ENCODE results near the gene HOXA3. TPM values are rescaled to one million over a fixed set of nuclear protein-coding genes. Genes with fewer than 3 reads are reported as not detected.

The HOXA3 gene
- total RNA-seq, 1 experiment from 2014 or later, result 4.5 TPM

DNA sequence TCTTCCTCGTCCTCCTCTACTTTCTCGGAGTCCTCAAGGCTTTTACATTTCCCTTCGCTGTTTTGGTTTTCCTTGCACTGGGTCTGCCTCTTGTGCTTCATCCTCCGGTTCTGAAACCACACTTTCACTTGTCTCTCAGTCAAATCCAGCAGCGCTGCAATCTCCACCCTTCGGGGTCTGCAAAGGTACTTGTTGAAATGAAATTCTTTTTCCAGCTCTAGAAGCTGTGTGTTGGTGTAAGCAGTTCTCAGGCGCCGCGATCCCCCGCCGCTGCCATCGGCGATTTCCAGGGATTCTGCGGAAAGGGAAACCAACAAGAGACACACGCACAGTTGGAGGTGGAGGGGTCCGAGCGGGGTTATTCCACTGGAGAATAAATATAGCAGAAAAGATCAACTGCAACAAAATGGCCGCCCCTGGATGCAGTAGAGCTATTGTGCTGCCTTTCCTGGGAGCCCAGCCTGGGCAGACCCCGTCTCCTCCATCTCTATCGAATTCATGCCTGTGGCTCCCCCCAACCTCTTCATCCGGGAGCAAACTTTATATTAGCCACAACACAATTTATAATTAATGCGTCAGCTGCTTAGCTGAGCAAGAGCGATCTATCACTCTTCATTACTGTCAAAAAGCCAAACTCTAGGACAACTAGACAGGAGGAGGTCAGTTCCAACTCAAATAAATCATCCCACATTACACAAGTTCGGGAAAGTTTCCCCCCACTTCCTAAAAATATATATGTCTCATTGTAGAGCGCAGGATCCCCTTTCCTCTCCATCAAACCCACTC is 51.0 kb downstream of the HOXA3 start:
- no peak overlapping the region for H3K9ac ChIP-seq (ENCODE audit: low read length)
- H4K20me1 ChIP-seq (ENCODE audit: low read length), result no peaks in the 10 kb centered on the region
- no peak for TF ChIP-seq EZH2phosphoT487 (IDR thresholded peaks at IDR 0.05; ENCODE audit: borderline replicate concordance, low read length)
- DNase-seq, result no peak
- H3K4me1 ChIP-seq (ENCODE audit: insufficient read depth, low read length), result peaks cover 11% of the 10 kb centered on the region
- H3K79me2 ChIP-seq (ENCODE audit: low read length), result peaks cover 38% of the 10 kb centered on the region
- no peak overlapping the region for H2AFZ ChIP-seq (ENCODE audit: low read length)
- BruUV-seq (replicated peaks), result no TSS peak
- POLR2A ChIA-PET (ENCODE audit: unreplicated experiment), result no interaction called here
- intact Hi-C loops (cut with micrococcal nuclease), result no loop called here
- H3K4me2 ChIP-seq (ENCODE audit: low read length), result no peak overlapping the region
- CTCF ChIA-PET, result no interaction called here
- H3K36me3 ChIP-seq (ENCODE audit: low read depth, low read length), result peaks cover 14% of the 10 kb centered on the region; the same call in 1 of the 2 replicates
- no peaks in the 10 kb centered on the region for H3F3A ChIP-seq (ENCODE audit: low read length, unreplicated experiment)
- ATAC-seq, result no peak
- H3K27ac ChIP-seq (ENCODE audit: low read length), result no peak overlapping the region
- no peak overlapping the region for H3K4me3 ChIP-seq (ENCODE audit: low read length)
- no peaks in the 10 kb centered on the region for H3K9me2 ChIP-seq (replicated peaks; ENCODE audit: low read length)
- no peaks in the 10 kb centered on the region for H3K27me3 ChIP-seq (ENCODE audit: low read length)
- H3K9me3 ChIP-seq (ENCODE audit: low read length), result no peaks in the 10 kb centered on the region

DNA sequence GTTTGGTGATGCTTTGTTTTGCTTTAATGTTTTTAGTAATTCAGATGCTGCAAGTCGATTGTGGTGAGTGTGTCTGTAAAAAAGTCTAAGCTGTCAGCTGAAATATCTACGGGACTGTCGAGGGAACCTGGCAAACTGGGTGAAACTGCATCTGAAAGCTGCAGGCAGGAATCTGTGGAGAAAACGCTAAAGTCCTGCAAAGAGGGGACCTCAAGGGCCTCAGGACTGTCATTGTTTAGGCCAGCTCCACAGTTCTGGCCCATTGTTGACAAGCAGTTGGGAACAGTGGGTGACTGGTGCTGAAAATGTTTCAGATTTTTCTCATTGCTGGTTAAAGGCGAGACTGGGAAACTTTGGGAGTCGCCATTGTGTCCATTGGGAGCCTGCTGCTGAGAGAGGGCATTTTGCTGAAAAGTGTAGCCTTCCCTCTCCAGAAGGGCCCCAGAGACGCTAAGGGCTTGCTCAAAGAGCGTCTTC is 51.7 kb downstream of the HOXA3 start:
- ChIA-PET CTCF (no interaction called here), POLR2A (ENCODE audit: unreplicated experiment) (no interaction called here)
- Histone ChIP-seq H3K9me3 (ENCODE audit: low read length) (no peaks in the 10 kb centered on the region), H3K79me2 (ENCODE audit: low read length) (peaks cover 41% of the 10 kb centered on the region), H3K4me1 (ENCODE audit: insufficient read depth, low read length) (peaks cover 11% of the 10 kb centered on the region), H3K4me3 (ENCODE audit: low read length) (no peak overlapping the region), H3K27ac (ENCODE audit: low read length) (no peak overlapping the region), H3K9me2 (replicated peaks; ENCODE audit: low read length) (no peaks in the 10 kb centered on the region), H3F3A (ENCODE audit: low read length, unreplicated experiment) (no peaks in the 10 kb centered on the region), H3K27me3 (ENCODE audit: low read length) (no peaks in the 10 kb centered on the region), H2AFZ (ENCODE audit: low read length) (no peak overlapping the region), H3K36me3 (ENCODE audit: low read depth, low read length) (peaks cover 14% of the 10 kb centered on the region; the same call in 1 of the 2 replicates), H4K20me1 (ENCODE audit: low read length) (no peaks in the 10 kb centered on the region), H3K9ac (ENCODE audit: low read length) (no peak overlapping the region), H3K4me2 (ENCODE audit: low read length) (no peak overlapping the region)
- TF ChIP-seq, protein P1, sequence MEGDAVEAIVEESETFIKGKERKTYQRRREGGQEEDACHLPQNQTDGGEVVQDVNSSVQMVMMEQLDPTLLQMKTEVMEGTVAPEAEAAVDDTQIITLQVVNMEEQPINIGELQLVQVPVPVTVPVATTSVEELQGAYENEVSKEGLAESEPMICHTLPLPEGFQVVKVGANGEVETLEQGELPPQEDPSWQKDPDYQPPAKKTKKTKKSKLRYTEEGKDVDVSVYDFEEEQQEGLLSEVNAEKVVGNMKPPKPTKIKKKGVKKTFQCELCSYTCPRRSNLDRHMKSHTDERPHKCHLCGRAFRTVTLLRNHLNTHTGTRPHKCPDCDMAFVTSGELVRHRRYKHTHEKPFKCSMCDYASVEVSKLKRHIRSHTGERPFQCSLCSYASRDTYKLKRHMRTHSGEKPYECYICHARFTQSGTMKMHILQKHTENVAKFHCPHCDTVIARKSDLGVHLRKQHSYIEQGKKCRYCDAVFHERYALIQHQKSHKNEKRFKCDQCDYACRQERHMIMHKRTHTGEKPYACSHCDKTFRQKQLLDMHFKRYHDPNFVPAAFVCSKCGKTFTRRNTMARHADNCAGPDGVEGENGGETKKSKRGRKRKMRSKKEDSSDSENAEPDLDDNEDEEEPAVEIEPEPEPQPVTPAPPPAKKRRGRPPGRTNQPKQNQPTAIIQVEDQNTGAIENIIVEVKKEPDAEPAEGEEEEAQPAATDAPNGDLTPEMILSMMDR (conservative IDR thresholded peaks at IDR 0.05; ENCODE audit: low read depth, low read length), result no peak
- DNase-seq, result no peak
- BruUV-seq (replicated peaks), result no TSS peak
- ATAC-seq, result no peak
- intact Hi-C loops (cut with micrococcal nuclease), result no loop called here

DNA sequence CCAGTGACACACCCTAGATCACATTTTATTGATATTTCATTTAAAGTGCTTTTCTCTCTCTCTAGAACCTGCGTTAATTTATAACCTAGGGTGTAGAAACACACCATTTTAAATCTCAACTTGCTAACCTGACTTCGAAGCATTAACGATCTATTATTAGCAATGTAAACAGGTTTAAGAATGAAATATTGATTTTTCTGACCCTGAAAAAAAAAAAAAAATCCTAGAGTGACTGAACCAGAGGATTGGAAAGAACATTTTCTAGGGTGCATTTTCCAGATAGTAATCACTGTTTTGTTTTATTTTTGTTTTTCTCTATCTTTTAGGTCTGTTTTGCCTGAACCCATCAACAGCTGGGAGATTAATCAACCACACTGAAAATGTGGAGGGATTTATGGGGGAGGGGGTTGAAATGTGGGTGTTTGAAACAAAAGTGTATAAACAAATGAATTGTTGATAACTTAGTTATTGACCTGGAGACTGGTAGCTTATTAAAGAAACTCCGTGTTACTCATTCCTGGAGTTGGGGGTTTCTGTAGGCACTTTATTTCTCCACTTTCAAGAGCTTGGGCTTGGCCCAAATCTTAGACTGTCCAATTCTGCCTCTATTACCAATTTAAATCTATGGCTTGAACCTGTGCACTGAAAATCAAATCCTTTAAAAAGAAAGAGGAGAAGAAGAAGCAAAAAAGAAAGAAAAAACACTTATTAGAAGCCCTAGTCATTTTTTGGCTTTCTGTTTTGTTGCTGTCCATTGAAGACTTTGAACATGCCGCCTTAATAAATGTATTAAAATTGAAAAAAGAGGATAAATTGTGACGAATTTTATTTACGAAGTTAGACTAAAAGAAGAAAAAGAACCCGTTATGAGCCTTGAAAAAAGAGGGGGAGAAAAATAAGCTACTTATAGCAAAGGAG is 52.7 kb downstream of the HOXA3 start:
- H2AFZ ChIP-seq (ENCODE audit: low read length), result peak overlapping the region; percentile 58
- H3K4me3 ChIP-seq (ENCODE audit: low read length), result peak overlapping the region; percentile 84
- peaks cover 19% of the 10 kb centered on the region for H3K4me1 ChIP-seq (ENCODE audit: insufficient read depth, low read length)
- H3K4me2 ChIP-seq (ENCODE audit: low read length), result peak overlapping the region; percentile 94
- no peaks in the 10 kb centered on the region for H4K20me1 ChIP-seq (ENCODE audit: low read length)
- intact Hi-C loops (cut with micrococcal nuclease), result loop anchor here (1.0 to 2.0 kb wide), 4 partner anchors 35 to 245 kb away; partner anchors contain the start of gene HOXA3
- H3K9me2 ChIP-seq (replicated peaks; ENCODE audit: low read length), result no peaks in the 10 kb centered on the region
- no peaks in the 10 kb centered on the region for H3K9me3 ChIP-seq (ENCODE audit: low read length)
- H3K27me3 ChIP-seq (ENCODE audit: low read length), result no peaks in the 10 kb centered on the region
- H3K9ac ChIP-seq (ENCODE audit: low read length), result peak overlapping the region; percentile 79
- TF ChIP-seq, protein P1 (conservative IDR thresholded peaks at IDR 0.05; ENCODE audit: low read depth, low read length), result no peak
- TF ChIP-seq EZH2phosphoT487 (IDR thresholded peaks at IDR 0.05; ENCODE audit: borderline replicate concordance, low read length) (no peak), EZH2 (IDR thresholded peaks at IDR 0.05; ENCODE audit: low read length, unreplicated experiment) (no peak)
- DNase-seq, result no peak
- no TSS peak for BruUV-seq (replicated peaks)
- H3F3A ChIP-seq (ENCODE audit: low read length, unreplicated experiment), result no peaks in the 10 kb centered on the region
- ChIA-PET CTCF (interaction anchor here (0.7 to 1.1 kb wide), 3 partner anchors 11 to 256 kb away, joined by 3 to 5 read pairs (median 5); partner anchors contain the start of gene HOXA4), POLR2A (ENCODE audit: unreplicated experiment) (interaction anchor here (0.5 to 0.6 kb wide), 2 partner anchors 12 to 234 kb away, joined by 3 to 4 read pairs; no protein-coding TSS in a partner anchor)
- no peak for ATAC-seq
- peaks cover 14% of the 10 kb centered on the region; the same call in 1 of the 2 replicates for H3K36me3 ChIP-seq (ENCODE audit: low read depth, low read length)
- peak overlapping the region; percentile 88 for H3K27ac ChIP-seq (ENCODE audit: low read length)
- peaks cover 49% of the 10 kb centered on the region for H3K79me2 ChIP-seq (ENCODE audit: low read length)

Data from PC-3 (cell line).